ENCODE data around the gene NPFFR1.

GRCh38 chr10:70271996-70272924 lies 11.5 kb downstream of the NPFFR1 start:
- TF ChIP-seq CTCF (IDR thresholded peaks at IDR 0.05; ENCODE audit: poor library complexity) (no peak), EZH2 (IDR thresholded peaks at IDR 0.05; ENCODE audit: borderline replicate concordance) (no peak), EZH2phosphoT487 (IDR thresholded peaks at IDR 0.05; ENCODE audit: low read depth, severe bottlenecking, unreplicated experiment) (no peak)
